Activated CD4-positive, alpha-beta T cell treated with anti-CD3 and anti-CD28 coated beads for 24 hours (primary cell): ENCODE data around the gene FRMD4A.
"Not testable (repeated sequence)": the region's sequence is repeated elsewhere in the genome, so short reads cannot be mapped to it uniquely, and the experiment has no call there.

Experiments used
- DNase-seq, 2 donors: peaks; one replicate each; pipeline ENCODE4 v3.0.0-alpha.2; 2020; ENCODE audit warnings: low read depth in 2 of 2

The FRMD4A gene

GRCh38 chr10:13722747-13723653 is 607.7 kb downstream of the FRMD4A start:
- DNase-seq: no peak

GRCh38 chr10:13721486-13721885 is 609.2 kb downstream of the FRMD4A start:
- DNase-seq: no peak

GRCh38 chr10:13720699-13721098 is 610.0 kb downstream of the FRMD4A start:
- no peak for DNase-seq

GRCh38 chr10:13719425-13719824 is 611.3 kb downstream of the FRMD4A start:
- no peak for DNase-seq

GRCh38 chr10:13718820-13719219 is 611.9 kb downstream of the FRMD4A start:
- DNase-seq: no peak

- DNase-seq: peak in 1 of 2 donors; percentile 28
Measured at GRCh38 chr10:13717936-13718772, 612.6 kb downstream of the FRMD4A start.

- no peak for DNase-seq
Measured at GRCh38 chr10:13717571-13717935, 613.2 kb downstream of the FRMD4A start.

- DNase-seq: no peak
Measured at GRCh38 chr10:13716081-13717071, 614.3 kb downstream of the FRMD4A start.

GRCh38 chr10:13715596-13715995 is 615.1 kb downstream of the FRMD4A start:
- not testable (repeated sequence) for DNase-seq

- no peak for DNase-seq
Measured at GRCh38 chr10:13715100-13715499, 615.6 kb downstream of the FRMD4A start.

GRCh38 chr10:13712837-13713581 is 617.7 kb downstream of the FRMD4A start:
- no peak for DNase-seq

- DNase-seq: no peak
Measured at GRCh38 chr10:13712476-13712836, 618.3 kb downstream of the FRMD4A start.

- no peak for DNase-seq
Measured at GRCh38 chr10:13711291-13711690, 619.4 kb downstream of the FRMD4A start.

GRCh38 chr10:13709931-13710650 is 620.6 kb downstream of the FRMD4A start:
- DNase-seq: no peak

- no peak for DNase-seq
Measured at GRCh38 chr10:13708256-13708990, 622.3 kb downstream of the FRMD4A start.

- DNase-seq: no peak
Measured at GRCh38 chr10:13707156-13707881, 623.4 kb downstream of the FRMD4A start.

- no peak for DNase-seq
Measured at GRCh38 chr10:13706604-13707003, 624.1 kb downstream of the FRMD4A start.

- DNase-seq: no peak
Measured at GRCh38 chr10:13706175-13706574, 624.5 kb downstream of the FRMD4A start.
